BE2C (cell line): Measurements from ENCODE around the gene IMPA2.

ENCODE experiments used
- DNase-seq: peaks from one replicate; pipeline ENCODE4 v3.0.0-alpha.2; 2020
- H3K27me3 ChIP-seq: fragments of 250-450 bp; sonication (Bioruptor Pico); 2 replicates; pipeline ENCODE4 v1.5.1; 2020; ENCODE audit warnings: mild to moderate bottlenecking
- H3K36me3 ChIP-seq: fragments of 250-450 bp; sonication (Bioruptor Pico); 2 replicates; pipeline ENCODE4 v1.5.1; 2020; ENCODE audit warnings: mild to moderate bottlenecking
- H3K4me1 ChIP-seq: fragments of 250-450 bp; sonication (Bioruptor Pico); 2 replicates; pipeline ENCODE4 v1.5.1; 2020
- H3K4me3 ChIP-seq: 2 replicates; pipeline ENCODE4 v1.5.1; 2011; ENCODE audit warnings: low read depth, low read length
- H3K9me3 ChIP-seq: fragments of 250-450 bp; sonication (Bioruptor Pico); 2 replicates; pipeline ENCODE4 v1.5.1; 2020
- CTCF ChIP-seq: IDR thresholded peaks from 2 replicates; pipeline ENCODE4 v1.5.1; 2012; ENCODE audit warnings: mild to moderate bottlenecking, low read depth, low read length

IMPA2 gene

GRCh38 chr18:12008842-12009580, 27.7 kb downstream of the IMPA2 start:
- H3K4me1 ChIP-seq, result no peaks in the 10 kb centered on the region
- no peaks in the 10 kb centered on the region for H3K36me3 ChIP-seq
- no peak overlapping the region for H3K4me3 ChIP-seq
- no peaks in the 10 kb centered on the region for H3K27me3 ChIP-seq
- H3K9me3 ChIP-seq, result no peaks in the 10 kb centered on the region
- DNase-seq, result no peak
- TF ChIP-seq CTCF, result no peak

GRCh38 chr18:12009581-12010140, 28.4 kb downstream of the IMPA2 start:
- Histone ChIP-seq H3K27me3 (no peaks in the 10 kb centered on the region), H3K36me3 (no peaks in the 10 kb centered on the region), H3K4me1 (no peaks in the 10 kb centered on the region), H3K4me3 (no peak overlapping the region), H3K9me3 (no peaks in the 10 kb centered on the region)
- TF ChIP-seq CTCF, result no peak
- DNase-seq, result no peak

GRCh38 chr18:12010187-12010802, 29.0 kb downstream of the IMPA2 start:
- H3K9me3 ChIP-seq, result no peaks in the 10 kb centered on the region
- no peaks in the 10 kb centered on the region for H3K36me3 ChIP-seq
- H3K4me3 ChIP-seq, result no peak overlapping the region
- no peaks in the 10 kb centered on the region for H3K4me1 ChIP-seq
- no peak for TF ChIP-seq CTCF
- DNase-seq, result no peak
- no peaks in the 10 kb centered on the region for H3K27me3 ChIP-seq

GRCh38 chr18:12011199-12011956, 30.1 kb downstream of the IMPA2 start:
- H3K27me3 ChIP-seq, result no peaks in the 10 kb centered on the region
- no peak for TF ChIP-seq CTCF
- H3K9me3 ChIP-seq, result no peaks in the 10 kb centered on the region
- H3K4me1 ChIP-seq, result no peaks in the 10 kb centered on the region
- no peak for DNase-seq
- H3K36me3 ChIP-seq, result no peaks in the 10 kb centered on the region
- no peak overlapping the region for H3K4me3 ChIP-seq

GRCh38 chr18:12011957-12012549, 30.7 kb downstream of the IMPA2 start:
- no peak overlapping the region for H3K4me3 ChIP-seq
- no peak for DNase-seq
- H3K36me3 ChIP-seq, result no peaks in the 10 kb centered on the region
- no peak for TF ChIP-seq CTCF
- H3K27me3 ChIP-seq, result no peaks in the 10 kb centered on the region
- H3K9me3 ChIP-seq, result no peaks in the 10 kb centered on the region
- no peaks in the 10 kb centered on the region for H3K4me1 ChIP-seq
